ENCODE measurements around the gene ZSCAN23.
A peak's percentile ranks its signal among the peaks of the same experiment; 100 is the strongest.
"Not testable (repeated sequence)": the region's sequence is repeated elsewhere in the genome, so short reads cannot be mapped to it uniquely, and the experiment has no call there.

ZSCAN23 gene

GRCh38 chr6:28403923-28404322 lies 39.4 kb downstream of the ZSCAN23 start:
- not testable (repeated sequence) for H3K79me2 ChIP-seq (ENCODE audit: control insufficient read depth, insufficient read depth, low read length, unreplicated experiment); H3K27me3 ChIP-seq (ENCODE audit: insufficient read depth, low read length)

GRCh38 chr6:28402197-28402596 lies 41.1 kb downstream of the ZSCAN23 start:
- Histone ChIP-seq H2AFZ (ENCODE audit: low read length, unreplicated experiment) (no peak overlapping the region), H3K27ac (ENCODE audit: low read depth, low read length) (no peak overlapping the region)

More at GRCh38 chr6:28403923-28404322, 39.4 kb downstream of the ZSCAN23 start:
- H3K27ac ChIP-seq (ENCODE audit: low read depth, low read length); H2AFZ ChIP-seq (ENCODE audit: low read length, unreplicated experiment); H3K36me3 ChIP-seq (ENCODE audit: insufficient read depth, low read length); H3K4me3 ChIP-seq (ENCODE audit: low read depth, low read length): not testable (repeated sequence)
- peaks cover 12% of the 10 kb centered on the region for H3K4me1 ChIP-seq (ENCODE audit: control insufficient read depth, insufficient read depth, low read length, unreplicated experiment)

GRCh38 chr6:28401172-28401571 lies 42.1 kb downstream of the ZSCAN23 start:
- peaks cover 4% of the 10 kb centered on the region; the same call in 1 of the 2 replicates for H3K36me3 ChIP-seq (ENCODE audit: insufficient read depth, low read length)
- H2AFZ ChIP-seq (ENCODE audit: low read length, unreplicated experiment), result no peak overlapping the region
- H3K79me2 ChIP-seq (ENCODE audit: control insufficient read depth, insufficient read depth, low read length, unreplicated experiment), result peaks cover 26% of the 10 kb centered on the region
- peaks cover 32% of the 10 kb centered on the region for H3K4me1 ChIP-seq (ENCODE audit: control insufficient read depth, insufficient read depth, low read length, unreplicated experiment)
- H3K27ac ChIP-seq (ENCODE audit: low read depth, low read length), result no peak overlapping the region
- H3K4me3 ChIP-seq (ENCODE audit: low read depth, low read length), result no peak overlapping the region
- H3K27me3 ChIP-seq (ENCODE audit: insufficient read depth, low read length), result no peaks in the 10 kb centered on the region

More at GRCh38 chr6:28402197-28402596, 41.1 kb downstream of the ZSCAN23 start:
- Histone ChIP-seq H3K79me2 (ENCODE audit: control insufficient read depth, insufficient read depth, low read length, unreplicated experiment) (peaks cover 21% of the 10 kb centered on the region), H3K27me3 (ENCODE audit: insufficient read depth, low read length) (no peaks in the 10 kb centered on the region), H3K4me1 (ENCODE audit: control insufficient read depth, insufficient read depth, low read length, unreplicated experiment) (peaks cover 24% of the 10 kb centered on the region), H3K36me3 (ENCODE audit: insufficient read depth, low read length) (no peaks in the 10 kb centered on the region), H3K4me3 (ENCODE audit: low read depth, low read length) (no peak overlapping the region)

DNA sequence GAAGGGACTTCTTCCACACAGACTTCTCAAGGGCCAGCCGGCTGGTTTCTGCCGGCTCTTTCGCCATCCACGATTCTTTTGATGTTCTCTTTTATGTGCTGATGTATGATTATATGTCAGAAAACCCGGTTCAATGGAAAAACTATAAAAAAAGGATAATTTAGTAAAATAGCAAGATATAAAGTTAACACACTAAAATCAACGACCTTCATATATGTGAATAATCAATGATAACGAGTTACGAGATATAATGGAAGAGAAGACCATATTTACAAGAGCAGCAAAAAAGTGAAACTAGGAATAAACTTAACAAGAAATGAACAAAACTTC lies 43.2 kb downstream of the ZSCAN23 start:
- peaks cover 4% of the 10 kb centered on the region; the same call in 1 of the 2 replicates for H3K36me3 ChIP-seq (ENCODE audit: insufficient read depth, low read length)

GRCh38 chr6:28399350-28400121 lies 43.8 kb downstream of the ZSCAN23 start, which contains the start of gene ZSCAN12:
TSS of gene ZSCAN12 (minus strand) at chr6:28399747. CDS start at chr6:28398405, 1,342 bp downstream.
- Histone ChIP-seq H3K27ac (ENCODE audit: low read depth, low read length) (peak within 1 kb of the TSS; percentile 58), H3K4me1 (ENCODE audit: control insufficient read depth, insufficient read depth, low read length, unreplicated experiment) (peaks cover 32% of the 10 kb centered on the region), H2AFZ (ENCODE audit: low read length, unreplicated experiment) (peak within 1 kb of the TSS; percentile 99), H3K4me3 (ENCODE audit: low read depth, low read length) (peak within 1 kb of the TSS; percentile 91), H3K36me3 (ENCODE audit: insufficient read depth, low read length) (peaks cover 4% of the 10 kb centered on the region; the same call in 1 of the 2 replicates), H3K79me2 (ENCODE audit: control insufficient read depth, insufficient read depth, low read length, unreplicated experiment) (peaks cover 35% of the 10 kb centered on the region), H3K27me3 (ENCODE audit: insufficient read depth, low read length) (no peaks in the 10 kb centered on the region)

More for the DNA sequence above, 43.2 kb downstream of the ZSCAN23 start:
- Histone ChIP-seq H3K4me3 (ENCODE audit: low read depth, low read length) (peak overlapping the region; percentile 91), H3K27ac (ENCODE audit: low read depth, low read length) (peak overlapping the region; percentile 58), H3K79me2 (ENCODE audit: control insufficient read depth, insufficient read depth, low read length, unreplicated experiment) (peaks cover 35% of the 10 kb centered on the region), H2AFZ (ENCODE audit: low read length, unreplicated experiment) (peak overlapping the region; percentile 99), H3K4me1 (ENCODE audit: control insufficient read depth, insufficient read depth, low read length, unreplicated experiment) (peaks cover 32% of the 10 kb centered on the region), H3K27me3 (ENCODE audit: insufficient read depth, low read length) (no peaks in the 10 kb centered on the region)

- no peak overlapping the region for H3K4me3 ChIP-seq (ENCODE audit: low read depth, low read length)
- H2AFZ ChIP-seq (ENCODE audit: low read length, unreplicated experiment), result no peak overlapping the region
- H3K27ac ChIP-seq (ENCODE audit: low read depth, low read length), result no peak overlapping the region
- peaks cover 27% of the 10 kb centered on the region for H3K4me1 ChIP-seq (ENCODE audit: control insufficient read depth, insufficient read depth, low read length, unreplicated experiment)
- H3K79me2 ChIP-seq (ENCODE audit: control insufficient read depth, insufficient read depth, low read length, unreplicated experiment), result peaks cover 35% of the 10 kb centered on the region
- peaks cover 22% of the 10 kb centered on the region for H3K36me3 ChIP-seq (ENCODE audit: insufficient read depth, low read length)
- no peaks in the 10 kb centered on the region for H3K27me3 ChIP-seq (ENCODE audit: insufficient read depth, low read length)
These were observed 47.4 kb downstream of the ZSCAN23 start for GRCh38 chr6:28395918-28396317.

DNA sequence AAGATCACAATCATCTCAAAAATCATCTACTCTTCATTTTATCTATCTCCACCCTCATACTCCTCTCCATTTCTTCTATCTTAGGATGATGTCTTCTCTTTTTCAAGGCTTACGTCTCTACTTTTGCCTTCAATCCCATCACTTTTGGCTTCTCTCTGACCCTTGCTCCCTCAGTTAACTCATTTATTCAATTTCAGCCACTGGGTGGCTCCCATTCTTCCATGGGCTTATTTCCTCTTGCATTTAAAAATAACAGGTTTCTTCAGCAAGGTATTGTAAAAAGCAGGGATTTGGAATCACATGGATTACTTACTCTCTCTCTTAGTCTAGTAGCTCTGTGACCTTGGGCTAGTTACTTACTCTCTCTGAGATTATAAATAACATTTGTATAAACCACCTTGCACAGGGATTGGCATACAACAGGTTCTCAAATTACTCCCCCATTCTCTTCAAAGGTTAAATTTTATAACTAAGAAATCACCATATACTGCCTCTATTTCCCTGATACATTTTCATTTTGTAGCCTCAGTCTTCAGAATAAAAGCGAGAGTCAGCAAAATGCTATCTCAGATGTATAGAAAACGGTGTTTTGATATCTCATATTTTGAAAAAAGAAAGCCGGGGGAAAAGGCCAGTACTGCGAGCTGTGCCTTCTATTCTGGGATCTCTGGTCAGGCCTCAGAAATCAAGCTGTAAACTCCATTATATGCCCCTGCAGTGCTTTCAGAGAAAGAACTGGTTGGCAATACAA lies 49.2 kb downstream of the ZSCAN23 start:
- Histone ChIP-seq H3K79me2 (ENCODE audit: control insufficient read depth, insufficient read depth, low read length, unreplicated experiment) (peaks cover 29% of the 10 kb centered on the region), H3K27me3 (ENCODE audit: insufficient read depth, low read length) (no peaks in the 10 kb centered on the region), H3K36me3 (ENCODE audit: insufficient read depth, low read length) (peaks cover 39% of the 10 kb centered on the region), H3K27ac (ENCODE audit: low read depth, low read length) (no peak overlapping the region), H2AFZ (ENCODE audit: low read length, unreplicated experiment) (no peak overlapping the region), H3K4me3 (ENCODE audit: low read depth, low read length) (no peak overlapping the region), H3K4me1 (ENCODE audit: control insufficient read depth, insufficient read depth, low read length, unreplicated experiment) (peaks cover 19% of the 10 kb centered on the region)

DNA sequence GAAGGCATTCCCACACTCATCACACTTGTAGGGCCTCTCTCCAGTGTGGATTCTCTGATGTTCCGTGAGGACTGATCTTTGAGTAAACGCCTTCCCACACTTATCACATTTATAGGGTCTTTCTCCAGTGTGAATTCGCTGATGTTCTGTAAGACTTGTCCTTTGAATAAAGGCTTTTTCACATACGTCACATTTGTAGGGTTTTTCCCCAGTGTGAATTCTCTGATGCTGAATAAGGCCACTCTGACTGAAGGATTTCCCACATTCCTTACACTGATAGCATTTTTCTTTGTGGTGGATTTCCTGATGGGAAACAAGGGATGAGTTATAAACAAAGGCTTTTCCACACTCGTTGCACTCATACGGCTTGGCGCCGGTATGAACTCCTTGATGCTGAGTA lies 52.6 kb downstream of the ZSCAN23 start:
- H3K79me2 ChIP-seq (ENCODE audit: control insufficient read depth, insufficient read depth, low read length, unreplicated experiment), result peaks cover 7% of the 10 kb centered on the region
- peaks cover 47% of the 10 kb centered on the region for H3K36me3 ChIP-seq (ENCODE audit: insufficient read depth, low read length)
- no peak overlapping the region for H3K4me3 ChIP-seq (ENCODE audit: low read depth, low read length)
- H2AFZ ChIP-seq (ENCODE audit: low read length, unreplicated experiment), result no peak overlapping the region
- H3K4me1 ChIP-seq (ENCODE audit: control insufficient read depth, insufficient read depth, low read length, unreplicated experiment), result no peaks in the 10 kb centered on the region
- no peaks in the 10 kb centered on the region for H3K27me3 ChIP-seq (ENCODE audit: insufficient read depth, low read length)
- no peak overlapping the region for H3K27ac ChIP-seq (ENCODE audit: low read depth, low read length)

DNA sequence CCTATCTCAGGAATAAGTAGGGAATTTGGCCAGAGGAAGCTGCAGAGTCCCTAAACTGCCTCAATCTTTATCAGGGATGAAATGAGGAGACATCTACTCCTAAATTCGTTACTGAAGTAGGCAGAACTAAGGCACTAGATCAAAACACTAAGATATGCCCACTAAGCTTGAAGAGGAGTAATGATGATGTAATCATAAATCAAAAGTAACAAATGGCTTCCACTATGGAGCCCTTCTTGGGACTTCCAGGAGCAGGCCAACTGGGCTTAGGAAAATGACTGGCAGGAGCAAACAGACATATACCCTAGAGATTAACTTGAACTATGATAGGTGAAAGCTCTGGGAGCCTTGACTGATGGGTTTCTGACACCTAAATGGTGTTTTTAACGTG lies 59.2 kb downstream of the ZSCAN23 start:
- no peak overlapping the region for H3K4me3 ChIP-seq (ENCODE audit: low read depth, low read length)
- no peak overlapping the region; the same call in 1 of the 2 replicates for H3K27ac ChIP-seq (ENCODE audit: low read depth, low read length)
- H2AFZ ChIP-seq (ENCODE audit: low read length, unreplicated experiment), result no peak overlapping the region
- no peaks in the 10 kb centered on the region for H3K4me1 ChIP-seq (ENCODE audit: control insufficient read depth, insufficient read depth, low read length, unreplicated experiment)
- peaks cover 49% of the 10 kb centered on the region for H3K36me3 ChIP-seq (ENCODE audit: insufficient read depth, low read length)
- peaks cover 8% of the 10 kb centered on the region for H3K79me2 ChIP-seq (ENCODE audit: control insufficient read depth, insufficient read depth, low read length, unreplicated experiment)
- no peaks in the 10 kb centered on the region for H3K27me3 ChIP-seq (ENCODE audit: insufficient read depth, low read length)

GRCh38 chr6:28383235-28384142 lies 59.8 kb downstream of the ZSCAN23 start:
- Histone ChIP-seq H3K4me3 (ENCODE audit: low read depth, low read length) (peak overlapping the region; percentile 74), H3K79me2 (ENCODE audit: control insufficient read depth, insufficient read depth, low read length, unreplicated experiment) (peaks cover 8% of the 10 kb centered on the region), H3K4me1 (ENCODE audit: control insufficient read depth, insufficient read depth, low read length, unreplicated experiment) (no peaks in the 10 kb centered on the region), H3K36me3 (ENCODE audit: insufficient read depth, low read length) (peaks cover 49% of the 10 kb centered on the region), H3K27me3 (ENCODE audit: insufficient read depth, low read length) (no peaks in the 10 kb centered on the region), H3K27ac (ENCODE audit: low read depth, low read length) (peak overlapping the region; percentile 63), H2AFZ (ENCODE audit: low read length, unreplicated experiment) (peak overlapping the region; percentile 70)

Data from ACC112 (cell line).